Spleen (tissue), 11 donors: ENCODE data around the gene LUC7L. TPM values are rescaled to one million over a fixed set of nuclear protein-coding genes. Genes with fewer than 3 reads are reported as not detected.

Experiments used
- DNase-seq: peaks from one replicate; pipeline ENCODE4 v3.0.0-alpha.2; 2020
- H3K27ac ChIP-seq, 8 donors: fragments of 200-600 bp; sonication (generic) in 7 of 8; 1 replicate in 4 of 8; 2 replicates in 4 of 8; pipeline versions ENCODE4 v1.5.0 to v1.8.0; 2016 to 2021; ENCODE audit warnings: inconsistent platforms in 4 of 8, mild to moderate bottlenecking in 4 of 8, moderate library complexity in 1 of 8
- H3K27me3 ChIP-seq, 7 donors: fragments of 200-600 bp; sonication (generic) in 6 of 7; replicated peaks in 1 of 7; 1 replicate in 4 of 7; 2 replicates in 3 of 7; pipeline versions ENCODE4 v1.5.0 to v1.8.0; 2016 to 2021; ENCODE audit warnings: inconsistent platforms in 3 of 7, mild to moderate bottlenecking in 1 of 7
- H3K36me3 ChIP-seq, 6 donors: fragments of 200-600 bp; sonication (generic) in 5 of 6; 1 replicate in 4 of 6; 2 replicates in 2 of 6; pipeline versions ENCODE4 v1.5.0 to v1.8.0; 2016 to 2021; ENCODE audit warnings: inconsistent platforms in 2 of 6
- H3K4me1 ChIP-seq, 6 donors: fragments of 200-600 bp; sonication (generic) in 5 of 6; 1 replicate in 3 of 6; 2 replicates in 3 of 6; pipeline versions ENCODE4 v1.5.0 to v1.8.0; 2016 to 2021; ENCODE audit warnings: inconsistent platforms in 3 of 6
- H3K4me3 ChIP-seq, 8 donors: fragments of 200-600 bp; sonication (generic) in 7 of 8; 1 replicate in 4 of 8; 2 replicates in 4 of 8; pipeline versions ENCODE4 v1.5.0 to v1.8.0; 2016 to 2021; ENCODE audit warnings: inconsistent platforms in 4 of 8, mild to moderate bottlenecking in 4 of 8, moderate library complexity in 2 of 8
- H3K9me3 ChIP-seq, 8 donors: fragments of 200-600 bp; sonication (generic) in 7 of 8; 1 replicate in 4 of 8; 2 replicates in 4 of 8; pipeline versions ENCODE4 v1.5.0 to v1.8.0; 2016 to 2021; ENCODE audit warnings: inconsistent platforms in 4 of 8
- POLR2A ChIP-seq, 3 donors: fragments of 450-650 bp; IDR thresholded peaks; one replicate each; pipeline ENCODE4 v1.5.1; 2017; ENCODE audit warnings: antibody characterized with exemption in 3 of 3, mild to moderate bottlenecking in 1 of 3
- POLR2AphosphoS5 ChIP-seq, 3 donors: sonication (generic); formaldehyde crosslinking; IDR thresholded peaks; one replicate each; pipeline ENCODE4 v1.5.1; 2017; ENCODE audit warnings: antibody characterized with exemption in 3 of 3
- WGBS, 5 donors: extraction: QIAGEN DNeasy Blood & Tissue Kit in 3 of 5; methylation state at CpG; one replicate each; pipeline versions ENCODE4 v1.1.5 to v1.1.7; 2013 to 2018; 5-methylcytosine and 5-hydroxymethylcytosine counted together
- intact Hi-C: fragments of 100-400 bp; cut with DNase I; formaldehyde crosslinking; loops from one replicate; pipeline ENCODE4 v1.15.0; 2023; ENCODE audit warnings: low total_unique reads
- polyA plus RNA-seq, 3 donors: library from polyadenylated mRNA; stranded (reverse); fragments of 200-250 nt; gene quantifications; one replicate each; pipeline ENCODE4 v1.2.1, GENCODE V29; 2013
- total RNA-seq, 7 donors: library from RNA; depleted of rRNA in 3 of 7; stranded (reverse); fragments of >200 nt in 3 of 7; fragmentation: NEBNext Ultra II Directional in 4 of 7; extraction: Animal tissue kit (Norgen Biotek cat#: 25700) in 4 of 7; gene quantifications; one replicate each; pipeline versions ENCODE4 v1.1.0 to v1.2.1, GENCODE V29; 2016 to 2021
- TF ChIP-seq, protein P1 (sequence below), 11 experiments: fragments of 200-600 bp in 7 of 11; fragments of 450-650 bp in 4 of 11; sonication (generic) in 4 of 11; IDR thresholded peaks in 8 of 11; conservative IDR thresholded peaks in 3 of 11; 1 replicate in 7 of 11; 2 replicates in 4 of 11; pipeline versions ENCODE4 v1.4.0 to v1.8.0; 2016 to 2021; ENCODE audit warnings: antibody characterized with exemption in 11 of 11, inconsistent platforms in 4 of 11, mild to moderate bottlenecking in 1 of 11
- donor health status: healthy with polysubstance abuse.
- donor health status: DM: no; HTN: no; CAD: no; lungs with moderate emphysema.
- donor health status: DM: no; HTN: no; CAD: no.
- donor health status: Bipolar disorder and iron deficiency.
- donor health status: healthy.
- donor health status: DM: no; HTN: no; CAD: no.
- donor health status: DM: yes; HTN: yes; CAD: no.

Gene LUC7L
- total and polyA plus RNA-seq, 10 donors = 76.7 to 318 (median 108) TPM

GRCh38 chr16:144797-145252 lies 84.4 kb downstream of the LUC7L start:
- H3K36me3 ChIP-seq = no peaks in the 10 kb centered on the region
- no peaks in the 10 kb centered on the region for H3K9me3 ChIP-seq
- TF ChIP-seq, protein P1, sequence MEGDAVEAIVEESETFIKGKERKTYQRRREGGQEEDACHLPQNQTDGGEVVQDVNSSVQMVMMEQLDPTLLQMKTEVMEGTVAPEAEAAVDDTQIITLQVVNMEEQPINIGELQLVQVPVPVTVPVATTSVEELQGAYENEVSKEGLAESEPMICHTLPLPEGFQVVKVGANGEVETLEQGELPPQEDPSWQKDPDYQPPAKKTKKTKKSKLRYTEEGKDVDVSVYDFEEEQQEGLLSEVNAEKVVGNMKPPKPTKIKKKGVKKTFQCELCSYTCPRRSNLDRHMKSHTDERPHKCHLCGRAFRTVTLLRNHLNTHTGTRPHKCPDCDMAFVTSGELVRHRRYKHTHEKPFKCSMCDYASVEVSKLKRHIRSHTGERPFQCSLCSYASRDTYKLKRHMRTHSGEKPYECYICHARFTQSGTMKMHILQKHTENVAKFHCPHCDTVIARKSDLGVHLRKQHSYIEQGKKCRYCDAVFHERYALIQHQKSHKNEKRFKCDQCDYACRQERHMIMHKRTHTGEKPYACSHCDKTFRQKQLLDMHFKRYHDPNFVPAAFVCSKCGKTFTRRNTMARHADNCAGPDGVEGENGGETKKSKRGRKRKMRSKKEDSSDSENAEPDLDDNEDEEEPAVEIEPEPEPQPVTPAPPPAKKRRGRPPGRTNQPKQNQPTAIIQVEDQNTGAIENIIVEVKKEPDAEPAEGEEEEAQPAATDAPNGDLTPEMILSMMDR (IDR thresholded peaks at IDR 0.05 in 8 of 11, conservative IDR thresholded peaks at IDR 0.05 in 3 of 11) = no peak
- TF ChIP-seq POLR2A (IDR thresholded peaks at IDR 0.05) (no peak), POLR2AphosphoS5 (IDR thresholded peaks at IDR 0.05) (no peak)
- DNase-seq = peak; percentile 1
- intact Hi-C loops = no loop called here
- no peak overlapping the region for H3K27ac ChIP-seq
- H3K27me3 ChIP-seq = peaks cover 0 to 17% (median 0%) of the 10 kb centered on the region in 7 donors
- 79 to 90% (median 85%) methylated on average over 14 of the region's 14 CpGs for WGBS, 5 donors
- no peaks in the 10 kb centered on the region for H3K4me1 ChIP-seq
- H3K4me3 ChIP-seq = no peak overlapping the region

DNA sequence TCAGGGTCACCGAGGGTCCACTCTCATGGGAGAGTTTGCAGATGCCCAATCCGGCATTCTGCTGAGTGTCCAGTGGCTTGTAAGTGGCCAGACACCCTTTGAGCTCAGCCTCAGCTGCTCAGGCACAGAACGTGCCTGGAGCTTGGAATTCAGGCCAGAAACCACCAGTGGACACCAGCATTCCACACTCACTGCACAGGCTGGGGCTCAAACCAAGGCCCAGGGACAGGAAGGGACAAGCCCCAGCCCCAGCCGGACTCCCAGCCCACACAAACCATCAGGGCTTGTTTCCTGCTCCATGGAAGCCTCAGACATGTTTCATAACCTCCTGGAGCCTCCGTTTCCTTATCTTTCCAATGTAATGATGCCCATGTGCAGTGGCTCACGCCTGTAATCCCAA lies 85.8 kb downstream of the LUC7L start:
- DNase-seq = peak; percentile 28
- no peak overlapping the region for H3K4me3 ChIP-seq
- TF ChIP-seq, protein P1 (IDR thresholded peaks at IDR 0.05 in 8 of 11, conservative IDR thresholded peaks at IDR 0.05 in 3 of 11) = no peak
- TF ChIP-seq POLR2AphosphoS5 (IDR thresholded peaks at IDR 0.05) (no peak), POLR2A (IDR thresholded peaks at IDR 0.05) (no peak)
- intact Hi-C loops = no loop called here
- no peak overlapping the region for H3K27ac ChIP-seq
- 61 to 81% (median 73%) methylated on average over 5 to 6 of the region's 6 CpGs for WGBS, 5 donors
- H3K9me3 ChIP-seq = no peaks in the 10 kb centered on the region
- peaks cover 0 to 14% (median 0%) of the 10 kb centered on the region in 7 donors for H3K27me3 ChIP-seq
- H3K4me1 ChIP-seq = peaks cover 0 to 7% (median 0%) of the 10 kb centered on the region in 6 donors
- H3K36me3 ChIP-seq = no peaks in the 10 kb centered on the region

GRCh38 chr16:143047-143446 lies 86.2 kb downstream of the LUC7L start:
- Histone ChIP-seq H3K9me3 (no peaks in the 10 kb centered on the region), H3K27ac (no peak overlapping the region), H3K4me1 (peaks cover 0 to 7% (median 0%) of the 10 kb centered on the region in 6 donors), H3K27me3 (peaks cover 0 to 14% (median 0%) of the 10 kb centered on the region in 7 donors), H3K36me3 (no peaks in the 10 kb centered on the region), H3K4me3 (no peak overlapping the region)
- 76 to 88% (median 86%) methylated on average over 6 of the region's 6 CpGs for WGBS, 5 donors
- intact Hi-C loops = no loop called here
- peak; percentile 32 for DNase-seq
- TF ChIP-seq, protein P1 (IDR thresholded peaks at IDR 0.05 in 8 of 11, conservative IDR thresholded peaks at IDR 0.05 in 3 of 11) = no peak
- TF ChIP-seq POLR2A (IDR thresholded peaks at IDR 0.05) (no peak), POLR2AphosphoS5 (IDR thresholded peaks at IDR 0.05) (no peak)

DNA sequence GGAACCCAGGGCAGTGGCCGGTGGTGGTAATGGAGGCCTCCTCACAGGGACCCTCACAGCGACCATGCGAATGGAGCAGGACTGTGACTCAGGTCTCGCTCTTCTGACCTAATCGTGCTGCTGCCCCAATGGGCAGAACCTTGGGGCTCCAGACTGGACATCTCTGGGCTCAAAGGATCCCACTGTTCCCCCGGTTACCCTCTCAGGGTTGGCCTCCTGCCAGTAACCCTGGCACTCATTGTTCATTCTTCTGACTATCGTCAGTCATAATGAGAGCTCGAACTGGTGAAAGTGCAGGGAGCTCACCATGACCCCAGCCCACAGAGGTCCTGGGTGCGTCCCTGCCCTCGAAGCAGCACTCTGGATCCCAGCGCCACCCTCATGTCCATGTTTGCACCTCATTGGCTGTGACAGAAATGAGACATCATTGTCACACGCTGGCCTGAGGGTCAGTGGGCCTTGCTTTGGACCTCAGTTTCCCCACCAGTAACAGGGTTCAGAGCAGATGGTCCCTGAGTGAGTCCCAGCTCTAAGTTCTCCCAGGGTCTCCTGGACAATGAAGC lies 86.8 kb downstream of the LUC7L start:
- Histone ChIP-seq H3K27ac (no peak overlapping the region), H3K36me3 (no peaks in the 10 kb centered on the region), H3K27me3 (peaks cover 0 to 14% (median 0%) of the 10 kb centered on the region in 7 donors), H3K4me3 (no peak overlapping the region), H3K9me3 (no peaks in the 10 kb centered on the region), H3K4me1 (peaks cover 2 to 13% (median 5%) of the 10 kb centered on the region in 6 donors)
- peak; percentile 35 for DNase-seq
- intact Hi-C loops = no loop called here
- 76 to 87% (median 81%) methylated on average over 12 of the region's 12 CpGs for WGBS, 5 donors
- TF ChIP-seq POLR2AphosphoS5 (IDR thresholded peaks at IDR 0.05) = no peak
- TF ChIP-seq POLR2A (IDR thresholded peaks at IDR 0.05) = no peak
- TF ChIP-seq, protein P1 (IDR thresholded peaks at IDR 0.05 in 8 of 11, conservative IDR thresholded peaks at IDR 0.05 in 3 of 11) = no peak
